ENCODE data around the gene PKP3.
A peak's percentile ranks its signal among the peaks of the same experiment; 100 is the strongest.
"Not testable (repeated sequence)": the region's sequence is repeated elsewhere in the genome, so short reads cannot be mapped to it uniquely, and the experiment has no call there.

PKP3 gene

GRCh38 chr11:394034-394857 is at the start of gene PKP3:
TSS of gene PKP3 (plus strand) at chr11:394209. CDS start at chr11:394293, 84 bp downstream.
- DNase-seq (ENCODE audit: low read depth, low spot score) = no peak

- no peak for DNase-seq (ENCODE audit: low read depth, low spot score)
Measured at GRCh38 chr11:344836-345578, 49.0 kb upstream of the PKP3 start.

- DNase-seq (ENCODE audit: low read depth, low spot score) = no peak
Measured at GRCh38 chr11:346529-346928, 47.5 kb upstream of the PKP3 start.

- not testable (repeated sequence) for DNase-seq (ENCODE audit: low read depth, low spot score)
Measured at GRCh38 chr11:349270-349954, 44.6 kb upstream of the PKP3 start.

- not testable (repeated sequence) for DNase-seq (ENCODE audit: low read depth, low spot score)
Measured at GRCh38 chr11:350033-350722, 43.8 kb upstream of the PKP3 start.

GRCh38 chr11:350723-351255 is 43.2 kb upstream of the PKP3 start:
- no peak for DNase-seq (ENCODE audit: low read depth, low spot score)

GRCh38 chr11:351411-351810 is 42.6 kb upstream of the PKP3 start:
- no peak for DNase-seq (ENCODE audit: low read depth, low spot score)

- DNase-seq (ENCODE audit: low read depth, low spot score) = no peak
Measured at GRCh38 chr11:352456-353031, 41.5 kb upstream of the PKP3 start.

GRCh38 chr11:353179-353873 is 40.7 kb upstream of the PKP3 start:
- peak; percentile 80 for DNase-seq (ENCODE audit: low read depth, low spot score)

GRCh38 chr11:355581-356458 is 38.2 kb upstream of the PKP3 start:
- peak; percentile 91 for DNase-seq (ENCODE audit: low read depth, low spot score)

GRCh38 chr11:356610-357009 is 37.4 kb upstream of the PKP3 start:
- DNase-seq (ENCODE audit: low read depth, low spot score) = no peak

GRCh38 chr11:357582-357981 is 36.4 kb upstream of the PKP3 start:
- no peak for DNase-seq (ENCODE audit: low read depth, low spot score)

GRCh38 chr11:358129-358800 is 35.7 kb upstream of the PKP3 start:
- no peak for DNase-seq (ENCODE audit: low read depth, low spot score)

- DNase-seq (ENCODE audit: low read depth, low spot score) = no peak
Measured at GRCh38 chr11:359181-359714, 34.8 kb upstream of the PKP3 start.

GRCh38 chr11:360326-361280 is 33.4 kb upstream of the PKP3 start:
- no peak for DNase-seq (ENCODE audit: low read depth, low spot score)

GRCh38 chr11:362642-363442 is 31.2 kb upstream of the PKP3 start:
- no peak for DNase-seq (ENCODE audit: low read depth, low spot score)

- not testable (repeated sequence) for DNase-seq (ENCODE audit: low read depth, low spot score)
Measured at GRCh38 chr11:363443-363805, 30.6 kb upstream of the PKP3 start.
